T1000 (cell line): ENCODE data around the gene KHNYN.

Experiments
- DNase-seq: peaks from one replicate; lab custom pipeline; 2025; ENCODE audit warnings: mixed read lengths; lab: John Stamatoyannopoulos, UW

Gene KHNYN

GRCh38 chr14:24422694-24423601, 6.8 kb upstream of the KHNYN start:
- DNase-seq, result no peak

GRCh38 chr14:24425704-24426103, 4.0 kb upstream of the KHNYN start:
- DNase-seq, result no peak

- no peak for DNase-seq
Measured at GRCh38 chr14:24426150-24426911, 3.4 kb upstream of the KHNYN start.

GRCh38 chr14:24426912-24427536, 2.7 kb upstream of the KHNYN start:
- no peak for DNase-seq

- no peak for DNase-seq
Measured at GRCh38 chr14:24427537-24428508, 1.9 kb upstream of the KHNYN start.

GRCh38 chr14:24428628-24429394, 943 bp upstream of the KHNYN start:
- no peak for DNase-seq

- peak; percentile 86 for DNase-seq
Measured at GRCh38 chr14:24430143-24430681, 458 bp downstream of the KHNYN start.

GRCh38 chr14:24430682-24431568, 1.2 kb downstream of the KHNYN start:
- DNase-seq, result no peak

GRCh38 chr14:24431569-24432258, 2.0 kb downstream of the KHNYN start:
- DNase-seq, result peak; percentile 89

- no peak for DNase-seq
Measured at GRCh38 chr14:24432259-24433131, 2.7 kb downstream of the KHNYN start.

- DNase-seq, result no peak
Measured at GRCh38 chr14:24434036-24434435, 4.3 kb downstream of the KHNYN start.

GRCh38 chr14:24434676-24435075, 4.9 kb downstream of the KHNYN start:
- no peak for DNase-seq

GRCh38 chr14:24435192-24435810, 5.5 kb downstream of the KHNYN start:
- no peak for DNase-seq

GRCh38 chr14:24435998-24436354, 6.2 kb downstream of the KHNYN start:
- DNase-seq, result no peak

GRCh38 chr14:24436355-24437019, 6.7 kb downstream of the KHNYN start:
- peak; percentile 8 for DNase-seq

- no peak for DNase-seq
Measured at GRCh38 chr14:24437020-24437735, 7.4 kb downstream of the KHNYN start.
